ENCODE measurements around the gene ADARB2.

Gene ADARB2

DNA sequence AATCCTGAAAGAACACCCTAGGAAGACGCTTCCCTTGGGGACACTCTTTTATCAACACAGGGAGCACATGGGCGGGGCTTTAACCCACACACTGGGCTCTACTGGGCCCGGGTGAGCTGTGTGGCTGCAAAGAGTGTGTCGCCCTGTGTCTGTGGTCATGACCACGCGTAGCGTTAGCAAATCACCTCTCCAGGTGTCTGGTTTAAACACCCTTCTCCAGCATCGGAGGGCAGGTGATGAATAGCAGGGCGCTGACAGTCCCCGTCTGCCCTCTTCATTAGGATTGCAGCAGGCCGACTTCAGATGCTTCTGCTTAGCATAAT lies 127.7 kb downstream of the ADARB2 start:
- Histone ChIP-seq H3K4me1 (ENCODE audit: control insufficient read depth in 1 of 2, insufficient read depth in 1 of 2, low read depth in 1 of 2, low read length in 1 of 2) (no peaks in the 10 kb centered on the region), H3K9me3 (no peaks in the 10 kb centered on the region), H3K36me3 (no peaks in the 10 kb centered on the region), H3K4me3 (ENCODE audit: low read depth in 1 of 2, low read length in 1 of 2) (no peak overlapping the region), H3K27ac (no peak overlapping the region), H3K27me3 (peaks cover 56% of the 10 kb centered on the region)
- TF ChIP-seq CTCF (IDR thresholded peaks at IDR 0.05), result no peak

- Histone ChIP-seq H3K4me3 (ENCODE audit: low read depth in 1 of 2, low read length in 1 of 2) (no peak overlapping the region), H3K4me1 (ENCODE audit: control insufficient read depth in 1 of 2, insufficient read depth in 1 of 2, low read depth in 1 of 2, low read length in 1 of 2) (no peaks in the 10 kb centered on the region), H3K27me3 (peaks cover 56% of the 10 kb centered on the region), H3K36me3 (no peaks in the 10 kb centered on the region), H3K9me3 (no peaks in the 10 kb centered on the region), H3K27ac (no peak overlapping the region)
- TF ChIP-seq CTCF (IDR thresholded peaks at IDR 0.05), result no peak
Measured at GRCh38 chr10:1608851-1609647, 128.3 kb downstream of the ADARB2 start.

DNA sequence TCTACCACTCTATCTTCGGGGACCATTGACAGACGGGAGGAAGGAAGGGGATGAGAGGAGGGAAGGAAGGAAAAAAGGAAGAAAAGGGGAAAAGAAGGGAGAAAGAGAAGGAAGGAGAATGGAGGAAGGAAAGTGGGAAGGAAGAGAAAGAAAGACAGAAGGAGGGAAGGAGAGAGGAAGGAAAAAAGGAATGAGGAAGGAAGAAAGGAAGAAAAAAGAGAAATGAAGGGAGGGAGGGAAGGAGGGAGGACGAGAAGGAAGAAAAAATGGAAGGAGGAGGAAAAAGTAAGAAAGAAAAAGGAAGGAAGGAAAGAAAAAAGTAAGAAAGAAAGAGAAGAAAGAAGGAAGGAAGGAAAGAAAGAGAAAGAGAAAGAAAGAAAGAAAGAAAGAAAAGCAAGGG lies 128.9 kb downstream of the ADARB2 start:
- Histone ChIP-seq H3K27me3 (peaks cover 54% of the 10 kb centered on the region), H3K27ac (no peak overlapping the region), H3K9me3 (no peaks in the 10 kb centered on the region), H3K4me1 (ENCODE audit: control insufficient read depth in 1 of 2, insufficient read depth in 1 of 2, low read depth in 1 of 2, low read length in 1 of 2) (no peaks in the 10 kb centered on the region), H3K4me3 (ENCODE audit: low read depth in 1 of 2, low read length in 1 of 2) (no peak overlapping the region), H3K36me3 (no peaks in the 10 kb centered on the region)
- TF ChIP-seq CTCF (IDR thresholded peaks at IDR 0.05), result no peak

- no peaks in the 10 kb centered on the region for H3K9me3 ChIP-seq
- no peaks in the 10 kb centered on the region for H3K36me3 ChIP-seq
- H3K4me3 ChIP-seq (ENCODE audit: low read depth in 1 of 2, low read length in 1 of 2), result no peak overlapping the region
- peaks cover 45% of the 10 kb centered on the region for H3K27me3 ChIP-seq
- H3K4me1 ChIP-seq (ENCODE audit: control insufficient read depth in 1 of 2, insufficient read depth in 1 of 2, low read depth in 1 of 2, low read length in 1 of 2), result no peaks in the 10 kb centered on the region
- H3K27ac ChIP-seq, result no peak overlapping the region
- TF ChIP-seq CTCF (IDR thresholded peaks at IDR 0.05), result no peak
Measured at GRCh38 chr10:1607466-1607865, 129.9 kb downstream of the ADARB2 start.

DNA sequence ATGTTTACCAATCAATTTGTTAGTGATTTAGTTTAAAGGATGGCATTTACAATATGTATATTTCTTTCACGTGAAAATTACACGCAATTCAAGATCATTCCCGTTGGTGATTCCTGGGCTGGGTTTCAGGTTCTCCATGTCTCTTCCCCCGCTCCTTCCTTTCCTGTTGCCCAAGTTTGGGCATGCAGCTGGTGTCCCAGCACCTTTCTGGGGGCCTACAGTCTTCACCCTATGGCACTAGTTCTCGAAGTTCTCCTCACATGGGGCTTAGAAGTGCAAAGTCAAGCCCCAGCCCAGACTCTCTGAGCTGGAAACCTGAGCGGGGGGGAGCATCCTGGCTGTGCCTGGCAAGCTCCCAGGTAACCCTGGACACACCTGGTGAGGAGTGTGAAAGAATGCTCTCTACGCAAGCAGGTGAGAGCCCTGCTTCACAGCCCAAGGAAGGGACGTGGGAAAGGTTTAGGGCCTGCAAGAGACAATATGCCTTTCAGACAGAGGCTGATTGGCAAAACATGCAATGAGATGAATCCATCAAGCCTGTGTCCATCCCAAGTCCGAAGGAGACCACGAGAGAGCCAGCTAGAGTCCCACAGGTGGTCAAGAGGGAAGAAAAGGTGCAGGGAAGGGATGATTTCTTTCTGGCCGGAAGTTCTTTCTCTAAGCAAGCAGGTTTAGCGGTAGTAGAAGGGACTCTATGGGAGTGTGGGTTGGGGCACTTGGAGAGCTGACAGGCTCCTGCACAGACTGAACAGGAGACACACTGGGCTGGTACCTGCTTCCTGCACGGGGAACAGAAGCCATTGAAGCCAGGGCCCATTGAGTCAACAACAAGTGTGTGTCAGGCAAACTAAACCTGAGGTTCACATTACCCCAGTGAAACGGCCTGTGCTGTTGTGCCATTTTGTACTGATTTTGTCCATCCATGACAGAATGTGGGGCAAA lies 131.1 kb downstream of the ADARB2 start:
- H3K4me3 ChIP-seq (ENCODE audit: low read depth in 1 of 2, low read length in 1 of 2), result no peak overlapping the region
- H3K36me3 ChIP-seq, result no peaks in the 10 kb centered on the region
- no peaks in the 10 kb centered on the region for H3K9me3 ChIP-seq
- peaks cover 34% of the 10 kb centered on the region for H3K27me3 ChIP-seq
- H3K4me1 ChIP-seq (ENCODE audit: control insufficient read depth in 1 of 2, insufficient read depth in 1 of 2, low read depth in 1 of 2, low read length in 1 of 2), result no peaks in the 10 kb centered on the region
- no peak overlapping the region for H3K27ac ChIP-seq
- no peak for TF ChIP-seq CTCF (IDR thresholded peaks at IDR 0.05)
